ENCODE measurements around the gene VWDE. TPM values are rescaled to one million over a fixed set of nuclear protein-coding genes. Genes with fewer than 3 reads are reported as not detected.

Gene VWDE
- polyA plus RNA-seq, 1 experiment = 0.14 TPM

DNA sequence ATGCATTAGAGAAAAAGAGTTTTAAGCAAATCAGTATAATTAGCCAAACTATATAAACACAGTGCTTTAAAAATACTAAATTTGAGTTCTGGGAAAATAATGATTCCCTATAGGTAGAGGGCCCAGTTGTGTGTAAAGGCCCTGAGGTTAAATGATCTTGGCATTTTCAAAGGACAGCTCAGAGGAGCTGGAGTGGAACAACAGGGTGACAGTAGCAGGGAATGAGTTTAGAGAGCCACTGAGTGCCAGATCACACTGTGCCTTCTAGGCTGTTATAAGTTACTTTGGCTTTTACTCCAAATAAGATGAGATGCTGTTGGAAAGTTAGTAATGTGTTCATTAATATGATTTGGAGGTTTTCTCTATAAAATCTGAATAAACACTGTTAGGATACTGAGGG, 34.6 kb downstream of the VWDE start:
- DNase-seq (ENCODE audit: low read depth, low spot score) = no peak
- CTCF ChIA-PET = no interaction called here
- H3K27me3 ChIP-seq (ENCODE audit: control insufficient read depth, insufficient read depth, low read length) = no peaks in the 10 kb centered on the region
- TF ChIP-seq, protein P1, sequence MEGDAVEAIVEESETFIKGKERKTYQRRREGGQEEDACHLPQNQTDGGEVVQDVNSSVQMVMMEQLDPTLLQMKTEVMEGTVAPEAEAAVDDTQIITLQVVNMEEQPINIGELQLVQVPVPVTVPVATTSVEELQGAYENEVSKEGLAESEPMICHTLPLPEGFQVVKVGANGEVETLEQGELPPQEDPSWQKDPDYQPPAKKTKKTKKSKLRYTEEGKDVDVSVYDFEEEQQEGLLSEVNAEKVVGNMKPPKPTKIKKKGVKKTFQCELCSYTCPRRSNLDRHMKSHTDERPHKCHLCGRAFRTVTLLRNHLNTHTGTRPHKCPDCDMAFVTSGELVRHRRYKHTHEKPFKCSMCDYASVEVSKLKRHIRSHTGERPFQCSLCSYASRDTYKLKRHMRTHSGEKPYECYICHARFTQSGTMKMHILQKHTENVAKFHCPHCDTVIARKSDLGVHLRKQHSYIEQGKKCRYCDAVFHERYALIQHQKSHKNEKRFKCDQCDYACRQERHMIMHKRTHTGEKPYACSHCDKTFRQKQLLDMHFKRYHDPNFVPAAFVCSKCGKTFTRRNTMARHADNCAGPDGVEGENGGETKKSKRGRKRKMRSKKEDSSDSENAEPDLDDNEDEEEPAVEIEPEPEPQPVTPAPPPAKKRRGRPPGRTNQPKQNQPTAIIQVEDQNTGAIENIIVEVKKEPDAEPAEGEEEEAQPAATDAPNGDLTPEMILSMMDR (IDR thresholded peaks at IDR 0.05; ENCODE audit: low read depth, low read length) = no peak
- POLR2A ChIA-PET = no interaction called here
- no peaks in the 10 kb centered on the region for H3K9me3 ChIP-seq (ENCODE audit: control insufficient read depth, insufficient read depth, low read length)
- no peak overlapping the region for H3K27ac ChIP-seq (ENCODE audit: low read depth, low read length)
- no peak overlapping the region for H3K4me3 ChIP-seq (ENCODE audit: low read depth, low read length)

DNA sequence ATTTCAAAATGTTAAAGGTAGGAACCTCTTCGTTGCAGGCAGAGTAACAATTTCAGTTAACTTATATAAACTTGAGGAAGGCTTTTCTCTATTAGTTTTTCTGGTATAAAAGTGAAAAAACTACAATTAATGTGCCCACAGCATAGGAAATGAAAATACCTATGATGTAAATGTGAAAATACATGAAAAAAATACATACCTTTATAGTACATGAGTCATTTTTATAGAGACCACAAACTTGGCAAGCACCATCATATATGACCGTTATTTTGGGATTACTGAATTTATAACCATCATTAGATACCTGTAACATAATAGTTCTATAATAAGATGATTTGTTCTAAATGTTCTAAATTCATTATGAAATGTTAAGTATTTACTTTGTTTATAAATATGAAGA, 42.7 kb downstream of the VWDE start:
- CTCF ChIA-PET = no interaction called here

DNA sequence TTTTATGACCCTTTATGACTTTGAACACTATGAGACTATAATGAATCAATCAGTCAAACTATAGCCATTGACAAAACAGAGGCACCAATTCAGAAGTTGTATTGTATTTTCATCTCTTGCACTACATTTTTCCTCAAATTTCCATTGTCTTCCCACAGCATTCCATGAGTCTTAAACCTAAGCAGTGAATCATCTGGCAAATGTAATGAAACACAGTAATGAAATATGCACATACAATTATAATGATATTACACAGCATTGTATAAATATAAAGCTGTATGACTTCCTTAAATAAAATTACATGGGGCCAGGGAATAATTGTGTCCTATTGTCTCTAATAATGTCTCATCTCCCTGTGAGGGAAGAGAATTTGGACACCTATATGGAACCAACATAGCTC, 45.0 kb downstream of the VWDE start:
- DNase-seq (ENCODE audit: low read depth, low spot score) = no peak
- Histone ChIP-seq H3K9me3 (ENCODE audit: control insufficient read depth, insufficient read depth, low read length) (no peaks in the 10 kb centered on the region), H3K27me3 (ENCODE audit: control insufficient read depth, insufficient read depth, low read length) (no peaks in the 10 kb centered on the region), H3K4me3 (ENCODE audit: low read depth, low read length) (no peak overlapping the region), H3K27ac (ENCODE audit: low read depth, low read length) (no peak overlapping the region)
- TF ChIP-seq, protein P1 (IDR thresholded peaks at IDR 0.05; ENCODE audit: low read depth, low read length) = no peak
- ChIA-PET POLR2A (no interaction called here), CTCF (interaction anchor here (0.7 kb wide), 1 partner anchor 30 kb away, joined by 3 read pairs; no protein-coding TSS in a partner anchor)

More for the DNA sequence above, 42.7 kb downstream of the VWDE start:
- DNase-seq (ENCODE audit: low read depth, low spot score) = no peak
- Histone ChIP-seq H3K4me3 (ENCODE audit: low read depth, low read length) (no peak overlapping the region), H3K27ac (ENCODE audit: low read depth, low read length) (no peak overlapping the region), H3K9me3 (ENCODE audit: control insufficient read depth, insufficient read depth, low read length) (no peaks in the 10 kb centered on the region), H3K27me3 (ENCODE audit: control insufficient read depth, insufficient read depth, low read length) (no peaks in the 10 kb centered on the region)
- POLR2A ChIA-PET = no interaction called here
- TF ChIP-seq, protein P1 (IDR thresholded peaks at IDR 0.05; ENCODE audit: low read depth, low read length) = no peak

DNA sequence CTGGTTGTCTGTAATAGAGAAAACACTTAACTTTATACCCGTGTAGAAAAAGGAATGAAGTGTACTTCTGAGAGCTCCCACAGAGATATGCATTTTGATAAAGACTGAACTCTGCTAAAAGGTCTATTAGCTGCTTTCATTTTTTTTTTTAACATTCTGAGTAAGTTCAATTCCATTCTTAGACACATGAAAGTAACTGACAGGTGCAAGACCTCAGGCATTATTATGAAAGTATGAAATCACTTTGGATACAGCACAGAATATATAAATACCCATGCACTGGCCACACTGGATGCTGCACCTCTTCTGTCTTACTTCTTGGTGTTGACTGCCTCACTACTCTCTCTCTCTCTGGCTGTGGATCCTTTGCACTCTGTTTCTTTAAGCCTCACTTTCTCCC, 46.2 kb downstream of the VWDE start:
- no peaks in the 10 kb centered on the region for H3K27me3 ChIP-seq (ENCODE audit: control insufficient read depth, insufficient read depth, low read length)
- H3K27ac ChIP-seq (ENCODE audit: low read depth, low read length) = no peak overlapping the region
- ChIA-PET CTCF (no interaction called here), POLR2A (no interaction called here)
- TF ChIP-seq, protein P1 (IDR thresholded peaks at IDR 0.05; ENCODE audit: low read depth, low read length) = no peak
- DNase-seq (ENCODE audit: low read depth, low spot score) = no peak
- H3K4me3 ChIP-seq (ENCODE audit: low read depth, low read length) = no peak overlapping the region
- no peaks in the 10 kb centered on the region for H3K9me3 ChIP-seq (ENCODE audit: control insufficient read depth, insufficient read depth, low read length)

DNA sequence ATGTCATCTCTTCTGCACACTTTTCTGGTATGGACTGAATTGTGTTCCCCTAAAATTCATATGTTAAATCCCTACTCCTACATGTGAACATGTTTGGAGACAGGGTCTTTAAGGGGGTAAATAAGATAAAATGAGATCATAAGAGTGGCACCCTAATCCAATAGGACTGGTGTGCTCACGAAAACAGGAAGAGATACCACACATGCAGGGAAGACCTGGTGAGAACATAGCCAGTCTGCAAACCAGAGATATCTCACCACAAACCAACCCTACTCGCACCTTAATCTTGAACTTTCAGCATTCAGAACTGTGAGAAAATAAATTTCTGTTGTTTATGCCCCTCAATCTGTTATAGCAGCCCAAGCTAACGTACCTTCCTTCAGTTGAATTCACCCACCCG, 51.8 kb downstream of the VWDE start:
- TF ChIP-seq, protein P1 (IDR thresholded peaks at IDR 0.05; ENCODE audit: low read depth, low read length) = no peak
- DNase-seq (ENCODE audit: low read depth, low spot score) = no peak
- Histone ChIP-seq H3K27ac (ENCODE audit: low read depth, low read length) (no peak overlapping the region), H3K9me3 (ENCODE audit: control insufficient read depth, insufficient read depth, low read length) (no peaks in the 10 kb centered on the region), H3K27me3 (ENCODE audit: control insufficient read depth, insufficient read depth, low read length) (no peaks in the 10 kb centered on the region), H3K4me3 (ENCODE audit: low read depth, low read length) (no peak overlapping the region)
- CTCF ChIA-PET = no interaction called here
- POLR2A ChIA-PET = no interaction called here

Measured in AG04450 (cell line).